GM12891 (cell line): Measurements from ENCODE around the gene MSRB3.
"Not testable (repeated sequence)": the region's sequence is repeated elsewhere in the genome, so short reads cannot be mapped to it uniquely, and the experiment has no call there.

Experiments used
- DNase-seq: peaks from one replicate; pipeline ENCODE4 v3.0.0; 2011; ENCODE audit warnings: low spot score; ENCODE audit not compliant: insufficient read length
- FAIRE-seq: peaks from 2 replicates; lab custom pipeline; 2011; peaks lifted over from hg19 to GRCh38; lab: Jason Lieb, UNC
- PAX5 ChIP-seq: IDR thresholded peaks from 2 replicates; pipeline ENCODE4 v1.6.1; 2011; ENCODE audit warnings: low read length, moderate library complexity, mild to moderate bottlenecking; ENCODE audit not compliant: insufficient read depth, severe bottlenecking
- POLR2A ChIP-seq: IDR thresholded peaks from 2 replicates; pipeline ENCODE4 v1.6.1; 2011; ENCODE audit warnings: low read depth, low read length, control low read depth
- POLR2AphosphoS5 ChIP-seq: IDR thresholded peaks from 2 replicates; pipeline ENCODE4 v1.6.1; 2011; ENCODE audit warnings: low read depth, low read length, control low read depth
- POU2F2 ChIP-seq: IDR thresholded peaks from 2 replicates; pipeline ENCODE4 v1.6.1; 2011; ENCODE audit warnings: low read depth, mild to moderate bottlenecking, control low read depth, low read length, moderate library complexity
- SPI1 ChIP-seq: IDR thresholded peaks from 2 replicates; pipeline ENCODE4 v1.6.1; 2011; ENCODE audit warnings: low read depth, low read length, control low read depth
- TAF1 ChIP-seq: IDR thresholded peaks from 2 replicates; pipeline ENCODE4 v1.6.1; 2011; ENCODE audit warnings: low read depth, low read length, control low read depth

Gene MSRB3

GRCh38 chr12:65263777-65264176, 14.7 kb upstream of the MSRB3 start:
- TF ChIP-seq SPI1, result no peak
- TF ChIP-seq POLR2A, result no peak
- TF ChIP-seq PAX5, result no peak
- TF ChIP-seq POLR2AphosphoS5, result no peak
- TF ChIP-seq TAF1, result no peak
- no peak for TF ChIP-seq POU2F2
- DNase-seq, result no peak
- FAIRE-seq, result no peak

DNA sequence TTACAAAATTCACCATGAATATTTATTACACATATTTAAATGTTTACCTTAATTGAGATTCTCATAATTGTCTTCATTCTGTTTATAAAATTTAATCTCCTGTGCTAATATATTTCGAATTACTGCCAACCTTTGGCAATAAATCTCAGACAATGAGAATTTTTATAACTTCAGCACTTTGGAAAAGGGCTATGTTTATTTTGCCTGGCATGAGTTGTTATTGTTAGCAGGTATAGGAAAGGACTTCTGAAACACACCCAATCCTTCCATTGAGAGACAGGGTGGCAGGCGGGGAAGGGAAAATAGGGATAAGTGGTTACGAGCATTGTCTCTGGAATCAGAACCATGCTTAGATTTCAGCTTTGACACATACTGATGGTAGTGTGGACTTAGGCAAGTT, 12.1 kb upstream of the MSRB3 start:
- no peak for DNase-seq
- TF ChIP-seq POLR2A (no peak), SPI1 (no peak), TAF1 (no peak), POLR2AphosphoS5 (no peak), PAX5 (no peak), POU2F2 (no peak)

DNA sequence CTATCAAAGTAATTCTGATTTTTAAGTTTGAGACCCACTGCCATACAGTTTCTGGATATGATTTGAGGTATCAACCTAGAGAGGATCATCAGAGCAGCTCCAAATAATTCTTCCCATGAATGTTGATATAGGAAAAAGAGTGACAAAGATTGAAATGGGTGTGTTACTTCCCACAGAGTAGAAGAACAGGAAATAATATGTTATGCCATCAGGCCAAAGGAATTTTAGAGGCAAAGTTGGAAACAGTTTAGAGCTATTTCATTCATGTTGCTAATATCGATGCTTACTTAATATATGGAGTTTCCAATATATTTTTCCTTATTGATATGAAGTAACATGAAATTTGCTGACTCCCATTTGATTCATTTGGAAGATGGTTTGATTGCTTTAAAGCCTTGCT, 8.9 kb upstream of the MSRB3 start:
- TF ChIP-seq POU2F2, result no peak
- TF ChIP-seq PAX5, result no peak
- TF ChIP-seq POLR2A, result no peak
- no peak for TF ChIP-seq TAF1
- no peak for TF ChIP-seq POLR2AphosphoS5
- DNase-seq (no peak), FAIRE-seq (no peak)

More for the DNA sequence above, 12.1 kb upstream of the MSRB3 start:
- no peak for FAIRE-seq

- no peak for TF ChIP-seq TAF1
- TF ChIP-seq PAX5, result no peak
- no peak for TF ChIP-seq POLR2AphosphoS5
- TF ChIP-seq SPI1, result no peak
- no peak for TF ChIP-seq POLR2A
- no peak for TF ChIP-seq POU2F2
- no peak for FAIRE-seq
- DNase-seq, result no peak
Measured at GRCh38 chr12:65274602-65275272, 3.7 kb upstream of the MSRB3 start.

GRCh38 chr12:65275627-65276026, 2.9 kb upstream of the MSRB3 start:
- FAIRE-seq (no peak), DNase-seq (no peak)
- TF ChIP-seq SPI1 (no peak), POLR2A (no peak), POU2F2 (no peak), TAF1 (no peak), POLR2AphosphoS5 (no peak), PAX5 (no peak)

DNA sequence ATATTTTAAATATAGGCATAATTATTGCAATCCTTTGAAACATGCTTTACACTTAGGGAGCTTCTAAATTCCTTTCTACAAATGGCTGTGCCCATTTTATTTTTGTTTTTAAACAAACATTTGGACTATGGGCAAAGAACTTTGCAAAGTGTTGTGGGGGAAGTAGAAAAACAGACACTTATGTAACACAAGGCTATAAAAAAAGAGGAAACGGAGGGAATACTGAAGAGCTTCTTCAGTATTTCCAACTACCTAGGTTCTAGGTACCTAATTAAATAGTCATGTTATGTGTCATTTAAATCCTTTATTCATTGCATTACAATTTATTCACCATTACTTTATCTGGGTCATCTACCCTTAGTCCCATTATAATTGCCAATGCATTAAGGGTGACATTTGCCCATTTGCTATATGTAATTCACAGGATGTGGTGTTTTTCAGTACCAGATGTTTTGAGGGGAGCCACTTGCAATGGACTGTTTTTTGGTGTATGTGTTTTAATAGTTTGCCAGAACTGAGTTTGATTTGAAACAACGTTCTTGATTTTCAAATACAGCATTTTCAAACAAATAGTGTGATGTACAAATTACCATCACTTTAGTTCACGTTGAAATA, 1.5 kb upstream of the MSRB3 start:
- FAIRE-seq (peak; percentile 57), DNase-seq (no peak)

DNA sequence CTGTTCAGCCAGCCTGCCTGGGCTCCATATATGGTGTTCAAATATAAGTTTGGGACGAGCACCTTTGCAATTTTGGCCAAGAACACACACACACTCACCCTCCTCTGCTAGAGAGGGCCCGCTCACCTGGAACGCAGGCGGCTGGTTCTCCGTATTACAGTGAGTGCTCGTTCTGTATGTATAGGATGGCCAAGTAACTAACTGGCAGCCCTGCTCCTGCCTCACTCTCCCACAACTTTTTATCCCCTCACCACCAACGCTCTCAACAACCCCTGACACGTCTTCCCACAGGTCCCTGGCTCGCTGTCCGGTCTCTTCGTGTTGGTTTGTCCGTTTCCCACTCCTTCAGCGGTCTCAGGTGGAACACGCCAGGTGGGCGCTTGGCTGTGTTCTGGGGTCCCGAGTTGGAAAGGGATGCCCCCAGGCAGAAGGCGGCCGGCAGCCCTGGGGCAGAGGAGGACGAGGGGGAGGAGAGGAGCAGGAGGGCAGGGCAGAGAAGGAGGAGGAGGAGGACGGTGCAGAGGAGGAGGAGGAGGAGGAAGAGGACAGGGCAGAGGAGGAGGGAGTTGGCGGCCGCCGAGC, 398 bp upstream of the MSRB3 start:
- no peak for TF ChIP-seq POU2F2
- DNase-seq, result no peak
- no peak for FAIRE-seq

More for the DNA sequence above, 1.5 kb upstream of the MSRB3 start:
- no peak for TF ChIP-seq SPI1

DNA sequence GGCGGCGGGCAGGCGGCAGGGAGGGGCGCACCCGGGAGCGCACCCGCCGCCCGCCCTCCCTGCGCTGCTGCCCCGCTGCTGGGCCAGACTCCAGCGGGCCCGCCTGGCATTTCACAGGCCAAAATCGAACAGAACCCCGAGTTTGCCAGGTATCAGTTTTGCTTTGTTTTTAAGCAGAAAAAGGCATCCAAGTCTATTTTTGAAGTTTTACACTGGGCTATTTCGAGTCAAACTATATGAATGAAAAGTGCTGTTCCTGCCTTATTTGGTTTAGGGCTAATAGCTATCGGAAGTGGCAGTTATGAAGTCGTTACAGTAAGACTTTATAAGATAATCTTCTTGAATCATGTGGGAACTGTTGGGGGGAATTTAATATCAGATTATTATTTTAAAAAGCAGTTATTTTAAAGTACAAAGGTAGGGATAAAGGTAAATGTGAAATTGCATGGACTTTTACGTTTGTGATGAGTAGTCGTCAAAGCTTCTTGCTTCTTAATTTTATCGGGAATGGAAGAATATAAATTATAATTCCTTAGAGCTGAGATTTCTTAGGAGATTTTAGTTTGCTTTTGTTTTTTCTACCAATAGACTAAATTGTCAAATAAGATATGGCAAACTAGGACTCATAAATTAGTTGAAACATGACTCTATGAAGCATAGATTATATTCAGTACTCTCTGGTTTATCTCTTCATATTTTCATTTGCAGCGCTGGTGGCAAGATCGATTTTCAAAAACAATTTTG, 1.1 kb downstream of the MSRB3 start:
- no peak for FAIRE-seq
- no peak for DNase-seq
- TF ChIP-seq PAX5, result no peak
- TF ChIP-seq POU2F2, result no peak
- no peak for TF ChIP-seq SPI1
- no peak for TF ChIP-seq POLR2A
- TF ChIP-seq POLR2AphosphoS5, result no peak
- TF ChIP-seq TAF1, result no peak

- TF ChIP-seq PAX5 (no peak), POLR2A (no peak), POU2F2 (no peak), SPI1 (no peak), TAF1 (no peak), POLR2AphosphoS5 (no peak)
- FAIRE-seq, result no peak
- no peak for DNase-seq
Measured at GRCh38 chr12:65280306-65280705, 1.8 kb downstream of the MSRB3 start.

DNA sequence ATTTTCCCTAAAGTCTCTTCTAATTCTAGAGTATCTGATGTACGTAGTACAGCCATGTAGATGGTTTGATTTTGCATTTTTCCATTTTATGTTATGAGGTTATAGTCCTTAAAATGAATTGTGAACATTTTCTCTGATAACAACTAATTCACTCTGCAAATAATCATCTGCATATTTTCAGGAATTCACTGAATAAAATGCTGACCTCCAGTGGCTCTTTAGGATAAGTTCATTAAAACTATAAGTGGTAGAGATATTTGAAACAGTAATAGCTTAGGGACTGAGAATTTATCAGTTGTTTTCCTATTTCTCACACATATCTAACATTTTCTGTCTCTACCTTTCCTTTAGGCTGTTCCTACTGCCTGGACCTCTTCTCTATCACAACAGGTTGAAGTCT, 4.4 kb downstream of the MSRB3 start:
- no peak for TF ChIP-seq POLR2A
- no peak for TF ChIP-seq PAX5
- TF ChIP-seq POU2F2, result no peak
- TF ChIP-seq SPI1, result no peak
- TF ChIP-seq TAF1, result no peak
- no peak for TF ChIP-seq POLR2AphosphoS5
- no peak for FAIRE-seq
- no peak for DNase-seq

DNA sequence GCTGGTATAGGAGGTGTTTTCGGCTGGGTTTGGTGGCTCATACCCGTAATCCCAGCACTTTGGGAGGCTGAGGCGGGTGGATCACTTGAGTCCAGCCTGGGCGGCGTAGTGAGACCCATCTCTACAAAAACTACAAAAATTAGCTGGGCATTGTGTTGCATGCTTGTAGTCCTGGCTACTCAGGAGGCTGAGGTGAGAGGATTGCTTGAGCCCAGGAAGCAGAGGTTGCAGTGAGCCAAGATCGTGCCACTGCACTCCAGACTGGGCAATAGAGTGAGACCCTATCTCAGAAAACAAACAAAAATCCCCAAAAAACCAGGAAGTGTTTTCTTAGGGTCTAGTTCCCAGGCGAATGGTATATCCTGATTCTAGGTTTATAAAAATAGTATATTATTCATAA, 7.0 kb downstream of the MSRB3 start:
- DNase-seq, FAIRE-seq: not testable (repeated sequence)
